Activated naive CD8-positive, alpha-beta T cell treated with anti-CD3 and anti-CD28 coated beads, Interleukin-2, amount 50 U/mL, for 24 hours (primary cell): ENCODE measurements around the gene OR12D2.
"Not testable (repeated sequence)": the region's sequence is repeated elsewhere in the genome, so short reads cannot be mapped to it uniquely, and the experiment has no call there.

ENCODE experiments used
- ATAC-seq: fragments of 150-1000 bp; cut with Tn5 transposase; one replicate; pipeline ENCODE4 v1.10.0; 2021
- DNase-seq: peaks from one replicate; pipeline ENCODE4 v3.0.0; 2021
- H3K27ac Mint-ChIP-seq: one replicate; pipeline ENCODE4 v1.8.0; 2021; ENCODE audit warnings: mild to moderate bottlenecking, mixed read lengths
- H3K27me3 Mint-ChIP-seq: one replicate; pipeline ENCODE4 v1.8.0; 2021; ENCODE audit warnings: mixed read lengths
- H3K36me3 Mint-ChIP-seq: one replicate; pipeline ENCODE4 v1.8.0; 2021; ENCODE audit warnings: low read depth, mixed read lengths
- H3K4me1 Mint-ChIP-seq: one replicate; pipeline ENCODE4 v1.8.0; 2021; ENCODE audit warnings: mixed read lengths
- H3K4me3 Mint-ChIP-seq: one replicate; pipeline ENCODE4 v1.8.0; 2021; ENCODE audit warnings: mild to moderate bottlenecking, moderate library complexity, mixed read lengths
- H3K9me3 Mint-ChIP-seq: one replicate; pipeline ENCODE4 v1.8.0; 2021; ENCODE audit warnings: mixed read lengths

The OR12D2 gene, protein sequence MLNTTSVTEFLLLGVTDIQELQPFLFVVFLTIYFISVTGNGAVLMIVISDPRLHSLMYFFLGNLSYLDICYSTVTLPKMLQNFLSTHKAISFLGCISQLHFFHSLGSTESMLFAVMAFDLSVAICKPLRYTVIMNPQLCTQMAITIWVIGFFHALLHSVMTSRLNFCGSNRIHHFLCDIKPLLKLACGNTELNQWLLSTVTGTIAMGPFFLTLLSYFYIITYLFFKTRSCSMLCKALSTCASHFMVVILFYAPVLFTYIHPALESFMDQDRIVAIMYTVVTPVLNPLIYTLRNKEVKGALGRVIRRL

GRCh38 chr6:29395331-29395730 is at the start of gene OR12D2:
Gene OR12D2 (plus strand): TSS chr6:29395631. CDS start chr6:29396700, 1,069 bp downstream.
- H3K4me3 Mint-ChIP-seq: no peak within 1 kb of the TSS
- no peaks in the 10 kb centered on the region for H3K36me3 Mint-ChIP-seq
- DNase-seq: no peak
- H3K27me3 Mint-ChIP-seq: peaks cover 38% of the 10 kb centered on the region
- no peak for ATAC-seq
- H3K9me3 Mint-ChIP-seq: no peaks in the 10 kb centered on the region
- H3K4me1 Mint-ChIP-seq: no peaks in the 10 kb centered on the region
- no peak within 1 kb of the TSS for H3K27ac Mint-ChIP-seq

GRCh38 chr6:29349348-29349747 is 46.1 kb upstream of the OR12D2 start:
- peaks cover 44% of the 10 kb centered on the region for H3K27me3 Mint-ChIP-seq
- H3K9me3 Mint-ChIP-seq: peaks cover 23% of the 10 kb centered on the region
- not testable (repeated sequence) for ATAC-seq, H3K4me1 Mint-ChIP-seq, DNase-seq, H3K36me3 Mint-ChIP-seq, H3K27ac Mint-ChIP-seq, H3K4me3 Mint-ChIP-seq

- H3K9me3 Mint-ChIP-seq: peaks cover 23% of the 10 kb centered on the region
- ATAC-seq: no peak
- H3K4me1 Mint-ChIP-seq: no peaks in the 10 kb centered on the region
- H3K27ac Mint-ChIP-seq: no peak overlapping the region
- peaks cover 38% of the 10 kb centered on the region for H3K27me3 Mint-ChIP-seq
- H3K36me3 Mint-ChIP-seq: no peaks in the 10 kb centered on the region
- DNase-seq: no peak
- no peak overlapping the region for H3K4me3 Mint-ChIP-seq
These were observed 40.5 kb upstream of the OR12D2 start for GRCh38 chr6:29354980-29355379.

DNA sequence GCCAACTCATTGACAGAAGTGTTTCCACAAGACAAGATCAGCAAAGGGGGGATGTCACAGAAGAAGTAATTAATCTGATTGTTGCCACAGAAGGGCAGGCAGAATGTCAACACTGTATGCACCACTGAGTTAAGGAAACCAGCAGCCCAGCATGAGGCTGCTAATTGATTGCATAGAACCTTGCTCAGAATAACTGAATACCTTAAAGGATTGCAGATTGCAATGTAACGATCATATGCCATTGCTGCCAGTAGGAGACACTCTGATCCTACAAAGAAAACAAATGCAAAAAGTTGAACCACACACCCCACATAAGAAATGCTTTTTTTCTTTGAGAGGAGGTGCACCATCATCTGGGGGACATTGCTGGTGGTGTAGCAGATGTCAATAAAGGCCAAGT is 39.8 kb upstream of the OR12D2 start:
- Mint-ChIP-seq H3K4me3 (no peak overlapping the region), H3K4me1 (no peaks in the 10 kb centered on the region)

DNA sequence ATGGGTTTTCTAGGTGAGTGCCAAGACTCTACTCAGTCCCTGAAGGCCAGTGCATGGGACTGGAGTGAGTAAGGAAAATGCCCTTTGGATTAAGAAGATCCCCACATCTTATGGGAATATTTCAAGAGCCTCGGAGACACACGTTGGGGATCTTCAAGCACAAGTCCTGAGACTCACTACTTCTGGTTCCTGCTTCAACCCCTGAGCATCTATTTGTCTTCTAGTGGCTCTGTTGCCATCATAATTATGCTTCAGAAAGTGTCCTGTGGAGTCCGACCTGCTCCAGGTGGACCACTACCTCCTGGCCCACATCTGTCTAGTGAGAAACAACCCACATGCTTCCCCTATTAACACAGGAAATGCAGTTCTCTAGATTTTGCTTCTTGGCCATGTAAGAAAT is 26.7 kb upstream of the OR12D2 start, which contains the start of gene OR5V1:
TSS of gene OR5V1 (minus strand) at position 101 of the 400 bp plus-strand sequence. CDS start 12,670 bp downstream, outside the sequence.
- no peak for DNase-seq
- Mint-ChIP-seq H3K27ac (no peak within 1 kb of the TSS), H3K27me3 (peaks cover 29% of the 10 kb centered on the region), H3K4me1 (no peaks in the 10 kb centered on the region), H3K9me3 (no peaks in the 10 kb centered on the region), H3K4me3 (no peak within 1 kb of the TSS), H3K36me3 (no peaks in the 10 kb centered on the region)
- no peak for ATAC-seq

More for the DNA sequence above, 39.8 kb upstream of the OR12D2 start:
- DNase-seq: no peak
- H3K27me3 Mint-ChIP-seq: peaks cover 40% of the 10 kb centered on the region
- no peaks in the 10 kb centered on the region for H3K36me3 Mint-ChIP-seq
- no peak overlapping the region for H3K27ac Mint-ChIP-seq
- no peak for ATAC-seq
- H3K9me3 Mint-ChIP-seq: peaks cover 18% of the 10 kb centered on the region

DNA sequence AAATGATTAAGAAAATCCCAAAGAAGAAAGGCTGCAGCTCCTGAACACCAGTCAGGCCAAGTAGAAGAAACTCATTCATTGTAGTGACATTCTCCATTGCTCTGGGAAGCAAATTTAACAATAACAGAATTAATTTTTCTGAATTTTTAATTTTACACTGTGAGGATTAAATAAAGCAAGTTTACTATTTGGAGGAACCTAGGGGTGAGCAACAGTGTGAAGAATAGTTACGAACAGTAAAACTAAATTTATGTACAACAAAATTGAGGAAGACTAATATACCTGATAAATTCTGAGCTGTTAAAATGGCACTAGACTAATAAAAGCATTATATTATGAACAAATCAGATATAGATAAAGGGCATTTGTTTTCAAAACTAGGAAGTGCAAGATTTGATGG is 20.2 kb upstream of the OR12D2 start, which contains the start of gene OR12D3:
TSS of gene OR12D3 (minus strand) at position 101 of the 400 bp plus-strand sequence. CDS start at position 97, 4 bp downstream.
- H3K4me1 Mint-ChIP-seq: no peaks in the 10 kb centered on the region
- no peak within 1 kb of the TSS for H3K4me3 Mint-ChIP-seq
- H3K27me3 Mint-ChIP-seq: peaks cover 36% of the 10 kb centered on the region
- no peak for DNase-seq
- H3K9me3 Mint-ChIP-seq: no peaks in the 10 kb centered on the region
- H3K36me3 Mint-ChIP-seq: no peaks in the 10 kb centered on the region
- ATAC-seq: no peak
- H3K27ac Mint-ChIP-seq: no peak within 1 kb of the TSS

DNA sequence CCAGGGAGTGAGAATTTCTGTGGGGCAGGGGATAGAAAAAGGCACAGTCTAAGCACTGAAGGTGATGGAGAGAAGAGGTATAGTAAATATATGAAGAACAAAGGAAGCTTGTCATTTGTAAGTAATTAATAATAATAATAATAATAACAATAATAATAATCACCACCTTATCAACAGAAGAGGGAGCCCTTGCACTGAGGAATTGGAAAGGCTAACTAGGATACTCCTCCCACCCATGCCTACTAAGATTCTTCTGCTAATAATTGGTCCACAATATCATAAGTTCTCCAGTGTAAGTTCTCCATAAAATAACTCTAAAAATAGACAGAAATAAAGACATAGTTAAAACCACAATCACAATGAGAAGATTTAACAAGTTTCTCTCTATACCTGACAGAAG is 19.4 kb upstream of the OR12D2 start:
- H3K4me1 Mint-ChIP-seq: no peaks in the 10 kb centered on the region
- H3K27me3 Mint-ChIP-seq: peaks cover 32% of the 10 kb centered on the region
- no peaks in the 10 kb centered on the region for H3K36me3 Mint-ChIP-seq
- DNase-seq: no peak
- H3K9me3 Mint-ChIP-seq: no peaks in the 10 kb centered on the region
- ATAC-seq: no peak
- no peak overlapping the region for H3K27ac Mint-ChIP-seq
- H3K4me3 Mint-ChIP-seq: no peak overlapping the region

GRCh38 chr6:29388533-29388932 is 6.9 kb upstream of the OR12D2 start:
- no peaks in the 10 kb centered on the region for H3K9me3 Mint-ChIP-seq
- peaks cover 31% of the 10 kb centered on the region for H3K27me3 Mint-ChIP-seq
- H3K4me1 Mint-ChIP-seq: no peaks in the 10 kb centered on the region
- DNase-seq (no peak), ATAC-seq (no peak)
- H3K36me3 Mint-ChIP-seq: no peaks in the 10 kb centered on the region
- H3K27ac Mint-ChIP-seq: no peak overlapping the region
- no peak overlapping the region for H3K4me3 Mint-ChIP-seq

GRCh38 chr6:29399525-29399924 is 4.1 kb downstream of the OR12D2 start:
- Mint-ChIP-seq H3K4me3 (no peak overlapping the region), H3K36me3 (no peaks in the 10 kb centered on the region), H3K9me3 (no peaks in the 10 kb centered on the region), H3K4me1 (no peaks in the 10 kb centered on the region), H3K27ac (no peak overlapping the region), H3K27me3 (peaks cover 26% of the 10 kb centered on the region)
- DNase-seq: no peak
- no peak for ATAC-seq

GRCh38 chr6:29403801-29404200 is 8.4 kb downstream of the OR12D2 start:
- Mint-ChIP-seq H3K27me3 (peaks cover 20% of the 10 kb centered on the region), H3K4me3 (no peak overlapping the region), H3K36me3 (no peaks in the 10 kb centered on the region), H3K27ac (no peak overlapping the region), H3K9me3 (no peaks in the 10 kb centered on the region), H3K4me1 (no peaks in the 10 kb centered on the region)
- DNase-seq: no peak
- no peak for ATAC-seq

- no peaks in the 10 kb centered on the region for H3K4me1 Mint-ChIP-seq
- no peaks in the 10 kb centered on the region for H3K36me3 Mint-ChIP-seq
- no peak for DNase-seq
- H3K27me3 Mint-ChIP-seq: peaks cover 33% of the 10 kb centered on the region
- H3K9me3 Mint-ChIP-seq: peaks cover 20% of the 10 kb centered on the region
- no peak for ATAC-seq
- H3K27ac Mint-ChIP-seq: no peak within 1 kb of the TSS
- H3K4me3 Mint-ChIP-seq: no peak within 1 kb of the TSS
These were observed 19.2 kb downstream of the OR12D2 start, which contains the start of gene OR12D1 for GRCh38 chr6:29414588-29414987. Gene OR12D1 (plus strand): TSS chr6:29414928.

GRCh38 chr6:29419516-29419915 is 24.1 kb downstream of the OR12D2 start:
- H3K27ac Mint-ChIP-seq: no peak overlapping the region
- ATAC-seq: no peak
- H3K27me3 Mint-ChIP-seq: peaks cover 28% of the 10 kb centered on the region

GRCh38 chr6:29424168-29424567 is 28.7 kb downstream of the OR12D2 start:
- H3K9me3 Mint-ChIP-seq: no peaks in the 10 kb centered on the region
- no peak overlapping the region for H3K27ac Mint-ChIP-seq
- H3K27me3 Mint-ChIP-seq: peaks cover 32% of the 10 kb centered on the region
- H3K4me3 Mint-ChIP-seq: no peak overlapping the region
- no peaks in the 10 kb centered on the region for H3K4me1 Mint-ChIP-seq
- ATAC-seq: no peak
- no peaks in the 10 kb centered on the region for H3K36me3 Mint-ChIP-seq
- DNase-seq: no peak

More at GRCh38 chr6:29419516-29419915, 24.1 kb downstream of the OR12D2 start:
- H3K36me3 Mint-ChIP-seq: no peaks in the 10 kb centered on the region
- DNase-seq: no peak
- H3K4me1 Mint-ChIP-seq: no peaks in the 10 kb centered on the region
- no peak overlapping the region for H3K4me3 Mint-ChIP-seq
- no peaks in the 10 kb centered on the region for H3K9me3 Mint-ChIP-seq

DNA sequence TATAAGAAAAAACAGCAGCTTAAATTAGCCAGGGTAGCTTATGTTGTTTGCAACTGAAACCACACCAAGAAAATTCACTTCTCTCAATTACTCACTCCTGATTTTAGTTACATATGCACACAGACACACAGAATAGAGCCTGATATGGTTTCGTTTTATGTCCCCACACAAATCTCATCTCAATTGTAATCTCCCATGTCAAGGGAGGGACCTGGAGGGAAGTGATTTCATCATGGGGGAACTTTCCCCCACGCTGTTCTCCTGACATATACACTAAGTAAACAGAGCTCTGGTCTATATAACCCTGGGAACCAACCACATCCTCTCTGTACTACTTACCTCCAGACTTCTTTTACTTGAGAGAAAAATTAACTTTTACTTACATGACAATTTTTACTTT is 29.1 kb downstream of the OR12D2 start:
- DNase-seq (no peak), ATAC-seq (peak; percentile 28)
- H3K9me3 Mint-ChIP-seq: no peaks in the 10 kb centered on the region
- H3K4me1 Mint-ChIP-seq: no peaks in the 10 kb centered on the region
- H3K36me3 Mint-ChIP-seq: no peaks in the 10 kb centered on the region
- peaks cover 35% of the 10 kb centered on the region for H3K27me3 Mint-ChIP-seq
- no peak overlapping the region for H3K27ac Mint-ChIP-seq
- no peak overlapping the region for H3K4me3 Mint-ChIP-seq

DNA sequence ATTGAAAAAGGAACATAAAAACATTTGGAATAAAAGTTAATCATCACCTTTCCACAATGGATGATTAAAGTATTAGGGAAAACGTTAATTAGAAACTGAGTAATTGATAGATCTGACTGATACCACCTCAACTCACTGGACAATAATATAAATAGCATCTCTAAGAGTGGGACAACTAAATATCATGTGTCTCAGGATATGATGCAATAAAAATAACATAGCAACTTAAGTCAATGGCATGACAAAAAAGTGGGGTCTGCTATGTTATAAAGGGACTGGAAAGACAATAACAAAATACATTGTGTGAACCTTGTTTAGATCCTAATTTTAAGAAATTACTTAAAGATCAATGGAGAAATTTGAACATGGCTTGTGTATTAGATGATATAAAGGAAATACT is 29.6 kb downstream of the OR12D2 start:
- Mint-ChIP-seq H3K27me3 (peaks cover 33% of the 10 kb centered on the region), H3K27ac (no peak overlapping the region), H3K4me3 (no peak overlapping the region), H3K9me3 (no peaks in the 10 kb centered on the region), H3K36me3 (no peaks in the 10 kb centered on the region), H3K4me1 (no peaks in the 10 kb centered on the region)
- no peak for DNase-seq
- no peak for ATAC-seq
